Measurements from ENCODE around the gene NUSAP1. TPM values are rescaled to one million over a fixed set of nuclear protein-coding genes. Genes with fewer than 3 reads are reported as not detected.
A peak's percentile ranks its signal among the peaks of the same experiment; 100 is the strongest.

The NUSAP1 gene
- total RNA-seq, 1 donor from 2014 or later, result 16.9 TPM

GRCh38 chr15:41333026-41333562 is 413 bp downstream of the NUSAP1 start:
- peaks cover 2% of the 10 kb centered on the region for H3K4me1 Mint-ChIP-seq (ENCODE audit: unreplicated experiment)
- H3K4me3 Mint-ChIP-seq (ENCODE audit: unreplicated experiment), result peak overlapping the region; percentile 100
- no peaks in the 10 kb centered on the region for H3K36me3 Mint-ChIP-seq (ENCODE audit: low read depth, unreplicated experiment)
- no peak for TF ChIP-seq CTCF (IDR thresholded peaks at IDR 0.05; ENCODE audit: unreplicated experiment)
- H3K27me3 Mint-ChIP-seq (ENCODE audit: unreplicated experiment), result peaks cover 4% of the 10 kb centered on the region
- DNase-seq (ENCODE audit: low spot score), result no peak
- H3K9me3 Mint-ChIP-seq (ENCODE audit: unreplicated experiment), result no peaks in the 10 kb centered on the region
- peak overlapping the region; percentile 62 for H3K27ac Mint-ChIP-seq (ENCODE audit: unreplicated experiment)

GRCh38 chr15:41334293-41335120 is 1.8 kb downstream of the NUSAP1 start:
- TF ChIP-seq CTCF (IDR thresholded peaks at IDR 0.05; ENCODE audit: unreplicated experiment), result no peak
- Mint-ChIP-seq H3K4me3 (ENCODE audit: unreplicated experiment) (no peak overlapping the region), H3K4me1 (ENCODE audit: unreplicated experiment) (peaks cover 2% of the 10 kb centered on the region), H3K9me3 (ENCODE audit: unreplicated experiment) (no peaks in the 10 kb centered on the region), H3K36me3 (ENCODE audit: low read depth, unreplicated experiment) (no peaks in the 10 kb centered on the region), H3K27ac (ENCODE audit: unreplicated experiment) (no peak overlapping the region), H3K27me3 (ENCODE audit: unreplicated experiment) (peaks cover 4% of the 10 kb centered on the region)
- DNase-seq (ENCODE audit: low spot score), result no peak

GRCh38 chr15:41336549-41336948 is 3.9 kb downstream of the NUSAP1 start:
- H3K36me3 Mint-ChIP-seq (ENCODE audit: low read depth, unreplicated experiment), result no peaks in the 10 kb centered on the region
- peaks cover 2% of the 10 kb centered on the region for H3K4me1 Mint-ChIP-seq (ENCODE audit: unreplicated experiment)
- H3K4me3 Mint-ChIP-seq (ENCODE audit: unreplicated experiment), result no peak overlapping the region
- peaks cover 5% of the 10 kb centered on the region for H3K27me3 Mint-ChIP-seq (ENCODE audit: unreplicated experiment)
- DNase-seq (ENCODE audit: low spot score), result no peak
- no peak overlapping the region for H3K27ac Mint-ChIP-seq (ENCODE audit: unreplicated experiment)
- no peaks in the 10 kb centered on the region for H3K9me3 Mint-ChIP-seq (ENCODE audit: unreplicated experiment)
- no peak for TF ChIP-seq CTCF (IDR thresholded peaks at IDR 0.05; ENCODE audit: unreplicated experiment)

GRCh38 chr15:41337047-41337446 is 4.4 kb downstream of the NUSAP1 start:
- no peak overlapping the region for H3K27ac Mint-ChIP-seq (ENCODE audit: unreplicated experiment)
- DNase-seq (ENCODE audit: low spot score), result no peak
- H3K4me3 Mint-ChIP-seq (ENCODE audit: unreplicated experiment), result no peak overlapping the region
- no peak for TF ChIP-seq CTCF (IDR thresholded peaks at IDR 0.05; ENCODE audit: unreplicated experiment)
- peaks cover 2% of the 10 kb centered on the region for H3K4me1 Mint-ChIP-seq (ENCODE audit: unreplicated experiment)
- H3K9me3 Mint-ChIP-seq (ENCODE audit: unreplicated experiment), result no peaks in the 10 kb centered on the region
- no peaks in the 10 kb centered on the region for H3K36me3 Mint-ChIP-seq (ENCODE audit: low read depth, unreplicated experiment)
- H3K27me3 Mint-ChIP-seq (ENCODE audit: unreplicated experiment), result peaks cover 3% of the 10 kb centered on the region
